ENCODE results near the gene KLHL29.

KLHL29 gene

GRCh38 chr2:23642516-23642915 is 257.5 kb downstream of the KLHL29 start:
- H3K4me3 ChIP-seq (ENCODE audit: low read depth, low read length), result no peak overlapping the region
- TF ChIP-seq CTCF (IDR thresholded peaks at IDR 0.05; ENCODE audit: borderline replicate concordance, insufficient read depth, low read depth, low read length), result no peak

GRCh38 chr2:23645230-23645808 is 260.3 kb downstream of the KLHL29 start:
- H3K4me3 ChIP-seq (ENCODE audit: low read depth, low read length), result no peak overlapping the region

GRCh38 chr2:23647563-23647962 is 262.6 kb downstream of the KLHL29 start:
- no peak overlapping the region for H3K4me3 ChIP-seq (ENCODE audit: low read depth, low read length)
- no peak for TF ChIP-seq CTCF (IDR thresholded peaks at IDR 0.05; ENCODE audit: borderline replicate concordance, insufficient read depth, low read depth, low read length)

More at GRCh38 chr2:23645230-23645808, 260.3 kb downstream of the KLHL29 start:
- TF ChIP-seq CTCF (IDR thresholded peaks at IDR 0.05; ENCODE audit: borderline replicate concordance, insufficient read depth, low read depth, low read length), result no peak

- H3K4me3 ChIP-seq (ENCODE audit: low read depth, low read length), result no peak overlapping the region
- TF ChIP-seq CTCF (IDR thresholded peaks at IDR 0.05; ENCODE audit: borderline replicate concordance, insufficient read depth, low read depth, low read length), result no peak
These were observed 264.3 kb downstream of the KLHL29 start for GRCh38 chr2:23649303-23649702.

GRCh38 chr2:23649819-23650218 is 264.8 kb downstream of the KLHL29 start:
- no peak for TF ChIP-seq CTCF (IDR thresholded peaks at IDR 0.05; ENCODE audit: borderline replicate concordance, insufficient read depth, low read depth, low read length)

GRCh38 chr2:23651187-23652080 is 266.5 kb downstream of the KLHL29 start:
- no peak overlapping the region for H3K4me3 ChIP-seq (ENCODE audit: low read depth, low read length)

More at GRCh38 chr2:23649819-23650218, 264.8 kb downstream of the KLHL29 start:
- no peak overlapping the region for H3K4me3 ChIP-seq (ENCODE audit: low read depth, low read length)

More at GRCh38 chr2:23651187-23652080, 266.5 kb downstream of the KLHL29 start:
- no peak for TF ChIP-seq CTCF (IDR thresholded peaks at IDR 0.05; ENCODE audit: borderline replicate concordance, insufficient read depth, low read depth, low read length)
